Breast epithelium (tissue), 4 donors: Measurements from ENCODE around the gene NCOA6. TPM values are rescaled to one million over a fixed set of nuclear protein-coding genes. Genes with fewer than 3 reads are reported as not detected.

Source experiments
- DNase-seq, 2 donors: peaks; one replicate each; pipeline ENCODE4 v3.0.0-alpha.2; 2019; ENCODE audit warnings: low spot score in 2 of 2
- H3K27ac ChIP-seq, 2 donors: fragments of 200-600 bp; sonication (generic) in 1 of 2; one replicate each; pipeline ENCODE4 v1.5.1; 2016 to 2019; ENCODE audit warnings: mild to moderate bottlenecking in 1 of 2
- H3K27me3 ChIP-seq, 2 donors: fragments of 200-600 bp; sonication (generic) in 1 of 2; one replicate each; pipeline versions ENCODE4 v1.5.1 to v1.6.0; 2017 to 2019; ENCODE audit warnings: control low read depth in 1 of 2, mild to moderate bottlenecking in 1 of 2
- H3K36me3 ChIP-seq: fragments of 200-600 bp; one replicate; pipeline ENCODE4 v1.5.1; 2019
- H3K4me1 ChIP-seq, 2 donors: fragments of 200-600 bp; sonication (generic); one replicate each; pipeline ENCODE4 v1.5.1; 2016 to 2019; ENCODE audit warnings: control low read depth in 1 of 2
- H3K4me3 ChIP-seq, 3 donors: fragments of 200-600 bp; sonication (generic); 1 replicate in 2 of 3; 2 replicates in 1 of 3; pipeline ENCODE4 v1.5.1; 2016 to 2019; ENCODE audit warnings: mild to moderate bottlenecking in 3 of 3, moderate library complexity in 2 of 3
- H3K9me3 ChIP-seq, 2 donors: fragments of 200-600 bp; sonication (generic) in 1 of 2; one replicate each; pipeline ENCODE4 v1.5.1; 2016 to 2019; ENCODE audit warnings: control low read depth in 1 of 2
- POLR2A ChIP-seq: fragments of 450-650 bp; IDR thresholded peaks from one replicate; pipeline ENCODE4 v1.6.1; 2016; ENCODE audit warnings: antibody characterized with exemption, mild to moderate bottlenecking, moderate library complexity
- POLR2AphosphoS5 ChIP-seq, 3 donors: sonication (generic); formaldehyde crosslinking; IDR thresholded peaks; one replicate each; pipeline ENCODE4 v1.6.1; 2017; ENCODE audit warnings: antibody characterized with exemption in 3 of 3
- intact Hi-C: fragments of 100-400 bp; cut with DNase I; formaldehyde crosslinking; loops from one replicate; pipeline ENCODE4 v1.15.1; 2023; ENCODE audit warnings: low total_unique reads
- total RNA-seq, 3 donors: library from RNA; depleted of rRNA; stranded (reverse); fragments of >200 nt; gene quantifications; one replicate each; pipeline ENCODE4 v1.1.0, GENCODE V29; 2016
- TF ChIP-seq, protein P1 (sequence below), 3 donors: fragments of 450-650 bp; IDR thresholded peaks; one replicate each; pipeline ENCODE4 v1.5.1; 2016 to 2017; ENCODE audit warnings: antibody characterized with exemption in 3 of 3, mild to moderate bottlenecking in 3 of 3, moderate library complexity in 3 of 3

The NCOA6 gene
- total RNA-seq, 3 donors from 2014 or later, result 20.0 to 20.6 (median 20.3) TPM

DNA sequence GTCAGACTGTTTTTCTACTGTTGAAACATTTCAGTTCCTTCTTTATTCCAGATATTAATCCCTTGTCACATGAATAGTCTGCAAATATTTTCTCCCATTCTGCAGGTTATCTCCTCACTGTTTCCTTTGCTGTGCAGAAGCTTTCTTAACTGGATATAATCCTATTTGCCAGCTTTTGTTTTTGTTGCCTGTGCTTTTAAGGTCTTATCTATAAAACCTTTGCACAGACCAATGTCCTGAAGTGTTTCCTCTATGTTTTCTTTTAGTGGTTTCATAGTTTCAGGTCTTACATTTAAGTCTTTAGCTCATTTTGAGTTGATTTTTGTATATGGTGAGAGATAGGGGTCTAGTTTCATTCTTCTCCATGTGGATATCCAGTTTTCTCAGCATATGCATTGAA, 19.2 kb downstream of the NCOA6 start:
- Histone ChIP-seq H3K27ac (no peak overlapping the region), H3K4me3 (no peak overlapping the region), H3K27me3 (no peaks in the 10 kb centered on the region), H3K4me1 (no peaks in the 10 kb centered on the region), H3K36me3 (no peaks in the 10 kb centered on the region), H3K9me3 (no peaks in the 10 kb centered on the region)
- intact Hi-C loops, result no loop called here
- DNase-seq, result no peak
- TF ChIP-seq POLR2AphosphoS5 (IDR thresholded peaks at IDR 0.05), result no peak
- TF ChIP-seq, protein P1, sequence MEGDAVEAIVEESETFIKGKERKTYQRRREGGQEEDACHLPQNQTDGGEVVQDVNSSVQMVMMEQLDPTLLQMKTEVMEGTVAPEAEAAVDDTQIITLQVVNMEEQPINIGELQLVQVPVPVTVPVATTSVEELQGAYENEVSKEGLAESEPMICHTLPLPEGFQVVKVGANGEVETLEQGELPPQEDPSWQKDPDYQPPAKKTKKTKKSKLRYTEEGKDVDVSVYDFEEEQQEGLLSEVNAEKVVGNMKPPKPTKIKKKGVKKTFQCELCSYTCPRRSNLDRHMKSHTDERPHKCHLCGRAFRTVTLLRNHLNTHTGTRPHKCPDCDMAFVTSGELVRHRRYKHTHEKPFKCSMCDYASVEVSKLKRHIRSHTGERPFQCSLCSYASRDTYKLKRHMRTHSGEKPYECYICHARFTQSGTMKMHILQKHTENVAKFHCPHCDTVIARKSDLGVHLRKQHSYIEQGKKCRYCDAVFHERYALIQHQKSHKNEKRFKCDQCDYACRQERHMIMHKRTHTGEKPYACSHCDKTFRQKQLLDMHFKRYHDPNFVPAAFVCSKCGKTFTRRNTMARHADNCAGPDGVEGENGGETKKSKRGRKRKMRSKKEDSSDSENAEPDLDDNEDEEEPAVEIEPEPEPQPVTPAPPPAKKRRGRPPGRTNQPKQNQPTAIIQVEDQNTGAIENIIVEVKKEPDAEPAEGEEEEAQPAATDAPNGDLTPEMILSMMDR (IDR thresholded peaks at IDR 0.05), result no peak
- no peak for TF ChIP-seq POLR2A

GRCh38 chr20:34798871-34799270, 26.6 kb downstream of the NCOA6 start:
- no peak for DNase-seq
- TF ChIP-seq, protein P1 (IDR thresholded peaks at IDR 0.05), result no peak
- TF ChIP-seq POLR2A (no peak), POLR2AphosphoS5 (IDR thresholded peaks at IDR 0.05) (no peak)
- Histone ChIP-seq H3K27ac (no peak overlapping the region), H3K27me3 (no peaks in the 10 kb centered on the region), H3K4me1 (no peaks in the 10 kb centered on the region), H3K9me3 (peaks cover 0 to 4% of the 10 kb centered on the region in 2 donors), H3K36me3 (no peaks in the 10 kb centered on the region), H3K4me3 (no peak overlapping the region)
- intact Hi-C loops, result no loop called here

DNA sequence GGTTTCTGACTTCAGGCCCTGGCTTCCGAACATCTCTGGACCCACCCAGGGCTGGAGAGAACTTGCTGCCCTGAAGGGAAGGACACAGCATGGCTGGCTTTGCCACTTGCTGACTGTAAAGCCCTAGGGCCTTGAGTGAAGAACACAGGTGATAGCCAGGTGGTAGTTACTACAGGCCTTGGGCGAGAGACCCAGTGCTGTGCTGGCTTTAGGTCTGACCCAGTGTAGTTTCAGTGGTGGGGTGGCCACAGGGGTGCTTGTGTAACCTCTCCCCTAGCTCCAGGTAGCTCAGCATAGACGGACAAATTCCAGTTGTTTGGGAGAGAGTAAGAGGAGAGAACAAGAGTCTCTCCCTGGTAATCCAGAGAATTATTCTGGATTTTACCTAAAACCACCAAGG, 27.1 kb downstream of the NCOA6 start:
- peaks cover 0 to 4% of the 10 kb centered on the region in 2 donors for H3K9me3 ChIP-seq
- DNase-seq, result no peak
- H3K4me1 ChIP-seq, result no peaks in the 10 kb centered on the region
- no peaks in the 10 kb centered on the region for H3K36me3 ChIP-seq
- intact Hi-C loops, result no loop called here
- TF ChIP-seq POLR2A (no peak), POLR2AphosphoS5 (IDR thresholded peaks at IDR 0.05) (no peak)
- TF ChIP-seq, protein P1 (IDR thresholded peaks at IDR 0.05), result no peak
- no peak overlapping the region for H3K4me3 ChIP-seq
- H3K27me3 ChIP-seq, result no peaks in the 10 kb centered on the region
- no peak overlapping the region for H3K27ac ChIP-seq

GRCh38 chr20:34797012-34797995, 28.1 kb downstream of the NCOA6 start:
- intact Hi-C loops, result no loop called here
- H3K36me3 ChIP-seq, result no peaks in the 10 kb centered on the region
- H3K27me3 ChIP-seq, result no peaks in the 10 kb centered on the region
- H3K4me3 ChIP-seq, result no peak overlapping the region
- no peak overlapping the region for H3K27ac ChIP-seq
- H3K4me1 ChIP-seq, result no peaks in the 10 kb centered on the region
- TF ChIP-seq POLR2A (no peak), POLR2AphosphoS5 (IDR thresholded peaks at IDR 0.05) (no peak)
- TF ChIP-seq, protein P1 (IDR thresholded peaks at IDR 0.05), result no peak
- no peak for DNase-seq
- H3K9me3 ChIP-seq, result peaks cover 0 to 4% of the 10 kb centered on the region in 2 donors

- H3K4me1 ChIP-seq, result no peaks in the 10 kb centered on the region
- H3K9me3 ChIP-seq, result peaks cover 0 to 4% of the 10 kb centered on the region in 2 donors
- H3K27me3 ChIP-seq, result no peaks in the 10 kb centered on the region
- H3K36me3 ChIP-seq, result no peaks in the 10 kb centered on the region
- DNase-seq, result no peak
- intact Hi-C loops, result no loop called here
- TF ChIP-seq, protein P1 (IDR thresholded peaks at IDR 0.05), result no peak
- no peak for TF ChIP-seq POLR2AphosphoS5 (IDR thresholded peaks at IDR 0.05)
- TF ChIP-seq POLR2A, result no peak
- no peak overlapping the region for H3K4me3 ChIP-seq
- H3K27ac ChIP-seq, result no peak overlapping the region
Observed at GRCh38 chr20:34794006-34794585, 31.4 kb downstream of the NCOA6 start.
